Fibroblast of peridontal ligament (primary cell): ENCODE measurements around the gene SYCE3.
"Not testable (repeated sequence)": the region's sequence is repeated elsewhere in the genome, so short reads cannot be mapped to it uniquely, and the experiment has no call there.

ENCODE experiments used
- DNase-seq: peaks from one replicate; pipeline ENCODE4 v3.0.0-alpha.2; 2010; ENCODE audit errors: extremely low read depth

Gene SYCE3

GRCh38 chr22:50520826-50521453 lies 41.8 kb downstream of the SYCE3 start:
- no peak for DNase-seq

DNA sequence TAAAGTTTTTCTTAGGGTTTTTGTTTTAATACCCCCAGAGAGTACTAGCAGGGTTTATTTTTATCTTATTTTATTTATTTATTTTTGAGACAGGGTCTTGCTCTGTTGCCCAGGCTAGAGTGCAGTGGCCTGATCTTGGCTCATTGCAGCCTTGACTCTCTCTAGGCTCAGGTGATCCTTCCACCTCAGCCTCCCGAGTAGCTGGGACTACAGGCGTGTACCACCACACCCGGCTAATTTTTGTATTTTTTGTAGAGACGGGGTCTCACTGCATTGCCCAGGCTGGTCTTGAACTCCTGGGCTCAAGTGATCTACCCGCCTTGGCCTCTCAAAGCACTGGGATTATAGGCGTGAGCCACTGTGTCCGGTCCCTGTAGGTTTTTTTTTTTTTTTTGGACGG lies 42.5 kb downstream of the SYCE3 start:
- DNase-seq, result not testable (repeated sequence)

DNA sequence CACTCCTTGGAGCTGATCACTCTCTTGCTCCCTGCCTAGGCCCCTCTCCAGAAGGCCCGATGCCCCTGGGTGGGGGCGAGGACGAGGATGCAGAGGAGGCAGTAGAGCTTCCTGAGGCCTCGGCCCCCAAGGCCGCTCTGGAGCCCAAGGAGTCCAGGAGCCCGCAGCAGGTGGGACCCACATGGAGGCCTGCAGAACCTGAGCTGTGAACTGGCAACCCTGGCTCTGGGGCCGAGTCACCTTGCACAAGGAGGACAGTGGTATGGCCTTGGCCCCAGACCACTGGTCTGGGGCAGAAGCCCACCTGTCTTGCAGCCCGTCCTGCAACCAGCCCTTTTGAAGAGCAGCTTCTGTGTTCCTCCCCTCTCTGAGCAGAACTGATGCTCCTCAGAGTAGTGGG lies 43.6 kb downstream of the SYCE3 start:
- DNase-seq, result no peak

DNA sequence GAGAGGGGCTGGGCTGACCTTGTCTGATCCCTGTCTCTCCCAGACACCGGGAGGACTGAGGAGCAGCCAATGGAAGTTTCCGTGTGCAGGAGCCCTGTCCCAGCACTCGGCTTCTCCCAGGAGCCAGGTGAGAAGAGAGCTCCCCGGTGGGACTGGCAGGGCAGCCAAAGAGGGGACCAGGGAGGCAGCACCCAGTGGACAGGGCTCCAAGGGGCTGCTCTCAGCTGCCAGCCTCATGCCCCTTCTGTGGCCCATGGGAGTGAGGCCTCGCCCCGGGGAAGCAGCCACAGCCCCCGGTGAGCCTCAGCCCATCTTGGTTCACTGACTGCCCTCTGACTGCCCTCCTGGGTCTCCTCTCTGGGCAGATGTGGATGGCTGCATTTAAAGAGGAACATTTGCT lies 44.1 kb downstream of the SYCE3 start:
- no peak for DNase-seq

DNA sequence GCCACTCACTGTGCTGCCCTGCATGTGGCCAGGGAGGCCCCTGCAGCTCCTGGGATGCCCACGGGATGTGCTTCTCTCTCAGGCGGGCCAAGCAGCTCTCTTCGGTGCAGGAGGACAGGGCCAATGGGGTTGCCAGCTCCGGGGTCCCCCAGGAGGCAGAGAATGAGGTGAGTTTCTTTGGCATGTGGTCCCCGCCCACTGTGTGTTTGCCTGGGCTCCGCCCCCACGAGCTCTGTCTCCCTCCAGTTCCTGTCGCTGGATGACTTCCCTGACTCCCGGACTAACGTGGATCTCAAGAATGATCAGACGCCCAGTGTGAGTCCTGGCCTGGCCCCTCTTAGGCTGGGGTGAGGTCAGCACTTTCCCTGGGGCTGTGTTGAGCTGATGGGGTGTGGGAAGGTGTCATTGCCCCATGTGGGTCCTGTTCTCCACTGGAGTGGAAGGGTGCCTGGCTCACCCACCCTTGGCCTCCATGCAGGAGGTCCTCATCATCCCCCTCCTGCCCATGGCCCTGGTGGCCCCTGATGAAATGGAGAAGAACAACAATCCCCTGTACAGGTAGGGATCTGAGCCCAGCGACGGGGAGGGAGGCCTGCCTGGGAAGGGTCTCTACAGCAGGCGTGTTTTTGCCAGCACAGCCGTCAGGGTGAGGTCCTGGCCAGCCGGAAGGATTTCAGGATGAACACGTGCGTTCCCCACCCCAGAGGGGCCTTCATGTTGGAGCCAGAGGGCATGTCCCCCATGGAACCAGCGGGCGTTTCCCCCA lies 45.0 kb downstream of the SYCE3 start:
- DNase-seq, result no peak

- no peak for DNase-seq
These were observed 45.8 kb downstream of the SYCE3 start for GRCh38 chr22:50516891-50517290.

- no peak for DNase-seq
These were observed 46.7 kb downstream of the SYCE3 start for GRCh38 chr22:50516068-50516467.

- DNase-seq, result no peak
These were observed 49.5 kb downstream of the SYCE3 start for GRCh38 chr22:50513175-50513574.

- no peak for DNase-seq
These were observed 53.8 kb downstream of the SYCE3 start for GRCh38 chr22:50508897-50509296.

- peak; percentile 95 for DNase-seq
These were observed 54.5 kb downstream of the SYCE3 start, which contains the start of gene NCAPH2 for GRCh38 chr22:50507991-50508884. TSS of gene NCAPH2 (plus strand) at chr22:50508224. CDS start at chr22:50508338, 114 bp downstream.

GRCh38 chr22:50507421-50507990 lies 55.2 kb downstream of the SYCE3 start, which contains the start of gene LMF2:
TSS of gene LMF2 (minus strand) at chr22:50507702. CDS start at chr22:50507675, 27 bp downstream.
- no peak for DNase-seq

GRCh38 chr22:50506611-50507420 lies 55.9 kb downstream of the SYCE3 start:
- no peak for DNase-seq

- no peak for DNase-seq
These were observed 56.7 kb downstream of the SYCE3 start for GRCh38 chr22:50505776-50506610.

- DNase-seq, result no peak
These were observed 57.4 kb downstream of the SYCE3 start for GRCh38 chr22:50505276-50505775.

DNA sequence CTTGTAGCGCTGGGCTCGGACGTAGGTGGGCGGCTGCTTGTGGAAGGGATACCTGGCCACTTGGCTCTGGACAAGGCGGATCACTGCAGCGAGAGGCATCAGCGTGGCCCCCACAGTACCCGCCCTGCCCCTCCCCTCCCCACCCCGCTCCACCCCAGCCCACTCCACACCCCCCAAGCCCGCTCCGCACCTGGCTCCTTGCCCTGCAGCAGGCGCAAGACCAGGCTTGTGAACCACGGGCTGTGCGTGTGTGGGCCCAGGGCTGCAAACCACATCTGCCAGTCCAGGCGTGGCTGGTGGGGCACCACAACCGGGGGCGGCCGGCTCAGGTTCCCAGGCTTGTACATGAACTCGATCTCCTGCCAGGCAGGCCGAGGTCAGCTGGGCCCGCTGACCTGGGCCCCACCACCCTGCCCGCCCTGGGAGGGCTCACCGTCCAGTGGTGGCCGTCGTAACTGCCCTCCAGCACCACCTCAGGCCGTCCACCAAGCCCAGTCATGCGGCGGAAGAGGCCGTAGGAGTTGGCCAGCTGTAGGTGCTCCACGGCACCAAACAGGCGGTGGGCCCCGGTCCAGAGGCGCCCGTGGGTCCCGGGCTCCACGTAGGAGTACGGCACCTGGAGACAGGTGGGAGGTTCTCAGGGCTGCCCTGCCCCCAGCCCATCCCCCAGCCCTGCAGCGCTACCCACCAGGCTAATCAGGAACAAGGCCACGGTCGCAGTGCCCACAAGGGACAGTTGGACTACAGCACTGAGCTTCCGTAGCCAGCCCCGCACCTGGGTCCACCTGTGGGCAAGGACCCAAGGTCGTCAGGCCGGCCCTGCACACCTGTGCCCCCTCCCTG lies 58.1 kb downstream of the SYCE3 start:
- no peak for DNase-seq

DNA sequence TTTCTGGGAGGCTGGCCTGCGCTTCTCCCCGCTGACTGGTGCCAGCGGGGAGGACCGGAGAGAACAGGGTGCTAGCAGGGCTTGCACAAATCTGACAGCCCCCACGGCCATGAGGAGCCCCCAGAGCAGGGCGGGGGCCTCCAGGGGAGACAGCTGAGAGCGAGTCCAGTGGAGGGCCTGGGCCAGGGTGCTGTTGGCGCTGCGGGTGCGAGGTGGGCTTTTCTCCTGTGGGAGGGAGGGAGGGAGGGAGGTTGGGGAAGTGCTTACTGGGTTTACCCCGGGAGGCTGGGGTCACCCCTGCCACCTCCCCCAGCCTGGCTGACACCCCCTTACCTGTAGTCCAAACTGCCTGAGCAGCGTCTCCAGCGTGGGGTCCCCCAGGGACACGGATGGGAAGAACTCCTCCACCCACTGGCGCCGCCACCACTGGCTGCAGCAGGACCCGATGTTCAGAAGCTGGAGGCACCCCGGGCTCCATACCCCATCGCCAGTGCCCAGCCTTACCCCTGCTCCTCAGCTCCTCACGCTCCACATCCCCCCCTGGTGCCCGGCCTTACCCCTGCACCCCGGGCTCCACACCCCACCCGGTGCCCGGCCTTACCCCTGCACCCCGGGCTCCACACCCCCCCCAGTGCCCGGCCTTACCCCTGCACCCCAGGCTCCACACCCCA lies 59.1 kb downstream of the SYCE3 start:
- no peak for DNase-seq

- no peak for DNase-seq
These were observed 59.9 kb downstream of the SYCE3 start for GRCh38 chr22:50502628-50503474.
